Caki2 (cell line): ENCODE results near the gene RRP7A. TPM values are rescaled to one million over a fixed set of nuclear protein-coding genes. Genes with fewer than 3 reads are reported as not detected.
"Not testable (repeated sequence)": the region's sequence is repeated elsewhere in the genome, so short reads cannot be mapped to it uniquely, and the experiment has no call there.

Experiments used
- DNase-seq: peaks from one replicate; pipeline ENCODE4 v3.0.0-alpha.2; 2015; ENCODE audit warnings: low read depth
- in situ Hi-C: cut with HindIII; loops from 2 replicates; pipeline ENCODE4 v1.10.0; 2016; ENCODE audit warnings: low sequenced_read_pairs, low pct_unique_long_range_greater_than_20kb, mixed read lengths
- total RNA-seq: library from RNA; depleted of rRNA; stranded (reverse); fragments of >200 nt; shearing (Covaris generic); gene quantifications from 2 replicates; pipeline ENCODE4 v1.2.3, GENCODE V29; 2014; ENCODE audit warnings: low replicate concordance; rRNA removed

Gene RRP7A, protein sequence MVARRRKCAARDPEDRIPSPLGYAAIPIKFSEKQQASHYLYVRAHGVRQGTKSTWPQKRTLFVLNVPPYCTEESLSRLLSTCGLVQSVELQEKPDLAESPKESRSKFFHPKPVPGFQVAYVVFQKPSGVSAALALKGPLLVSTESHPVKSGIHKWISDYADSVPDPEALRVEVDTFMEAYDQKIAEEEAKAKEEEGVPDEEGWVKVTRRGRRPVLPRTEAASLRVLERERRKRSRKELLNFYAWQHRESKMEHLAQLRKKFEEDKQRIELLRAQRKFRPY
- total RNA-seq, result 56.6 and 77.4 TPM in 2 replicates

GRCh38 chr22:42519525-42520401 lies at the start of gene RRP7A:
Gene RRP7A (minus strand): TSS chr22:42519796. CDS start chr22:42519786, 10 bp downstream.
- in situ Hi-C loops, result no loop called here
- peak; percentile 62 for DNase-seq

- in situ Hi-C loops, DNase-seq: not testable (repeated sequence)
Observed at GRCh38 chr22:42567950-42568349, 48.4 kb upstream of the RRP7A start.

DNA sequence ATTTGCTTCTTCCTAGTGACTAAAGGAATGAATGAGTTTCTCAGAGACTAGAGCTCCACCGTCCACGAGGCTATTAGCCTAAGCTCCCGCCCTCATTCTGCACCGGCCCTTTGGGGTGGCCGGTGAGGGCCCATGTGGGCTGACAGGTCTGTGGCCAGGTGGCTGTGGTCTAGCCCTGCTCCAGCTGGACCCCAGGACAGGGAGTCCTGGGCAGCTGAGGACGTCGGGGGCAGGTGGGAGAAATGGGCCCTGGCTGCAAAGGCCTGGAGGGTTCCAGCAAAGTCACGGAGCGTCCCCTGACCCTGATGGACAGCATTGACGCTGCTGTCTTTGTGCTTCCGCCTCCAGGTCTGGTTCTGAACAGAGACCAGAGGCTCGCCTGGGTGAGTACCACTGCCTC lies 46.4 kb upstream of the RRP7A start:
- DNase-seq, result no peak
- in situ Hi-C loops, result no loop called here

DNA sequence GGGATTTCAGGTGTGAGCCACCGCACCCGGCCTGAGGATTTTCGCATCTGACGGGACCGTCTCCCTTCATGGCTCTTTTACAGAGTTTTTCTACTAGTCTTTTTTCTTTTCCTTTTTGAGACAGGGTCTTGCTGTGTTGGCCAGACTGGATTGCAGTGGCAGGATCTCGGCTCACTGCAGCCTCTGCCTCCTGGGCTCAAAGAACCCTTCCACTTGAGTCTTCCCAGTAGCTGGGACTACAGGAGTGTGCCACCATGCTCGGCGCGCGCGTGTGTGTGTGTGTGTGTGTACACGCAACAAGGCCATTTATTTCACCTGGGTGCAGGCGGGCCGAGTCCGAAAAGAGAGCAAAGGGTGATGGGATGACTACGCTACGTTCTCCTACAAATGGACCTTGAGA lies 45.1 kb upstream of the RRP7A start:
- in situ Hi-C loops, result no loop called here
- no peak for DNase-seq

DNA sequence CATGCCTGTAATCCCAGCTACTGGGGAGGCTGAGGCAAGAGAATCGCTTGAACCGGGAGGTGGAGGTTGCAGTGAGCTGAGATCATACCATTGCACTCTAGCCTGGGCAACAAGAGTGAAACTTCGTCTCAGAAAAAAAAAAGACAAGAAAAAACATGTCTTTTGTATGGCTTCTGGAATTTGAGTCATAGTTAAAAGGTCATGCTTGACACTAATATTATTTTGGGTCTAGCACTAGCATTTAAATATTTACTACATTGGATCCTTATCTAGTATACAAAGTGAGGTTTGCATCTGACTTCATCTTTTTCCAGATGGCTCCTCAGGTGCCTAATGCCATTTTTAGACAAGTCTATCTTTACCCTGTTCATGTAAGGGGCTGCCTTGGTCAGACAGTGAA lies 44.3 kb upstream of the RRP7A start:
- DNase-seq, in situ Hi-C loops: not testable (repeated sequence)

GRCh38 chr22:42562684-42563083 lies 43.1 kb upstream of the RRP7A start:
- in situ Hi-C loops, result no loop called here
- DNase-seq, result no peak

DNA sequence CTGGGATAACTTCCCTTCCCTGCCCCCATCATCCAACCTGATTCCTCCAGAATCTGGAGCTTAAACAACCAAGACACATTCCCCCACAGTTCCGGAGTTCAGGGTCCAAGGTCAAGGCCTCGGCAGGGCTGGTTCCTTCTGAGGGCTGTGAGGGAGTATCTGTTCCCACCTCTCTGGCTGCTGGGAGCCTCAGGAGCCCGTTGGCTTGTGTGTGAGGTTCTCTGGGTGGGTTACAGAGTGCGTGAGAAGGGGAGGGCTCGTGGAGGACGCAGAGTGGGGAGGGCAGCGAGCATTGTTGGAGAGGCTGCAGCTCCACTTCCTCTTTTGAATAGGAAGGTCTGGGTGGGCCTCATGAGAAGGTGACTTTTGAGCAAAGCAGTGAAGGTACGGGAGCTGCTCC lies 42.7 kb upstream of the RRP7A start:
- in situ Hi-C loops, result no loop called here
- no peak for DNase-seq

DNA sequence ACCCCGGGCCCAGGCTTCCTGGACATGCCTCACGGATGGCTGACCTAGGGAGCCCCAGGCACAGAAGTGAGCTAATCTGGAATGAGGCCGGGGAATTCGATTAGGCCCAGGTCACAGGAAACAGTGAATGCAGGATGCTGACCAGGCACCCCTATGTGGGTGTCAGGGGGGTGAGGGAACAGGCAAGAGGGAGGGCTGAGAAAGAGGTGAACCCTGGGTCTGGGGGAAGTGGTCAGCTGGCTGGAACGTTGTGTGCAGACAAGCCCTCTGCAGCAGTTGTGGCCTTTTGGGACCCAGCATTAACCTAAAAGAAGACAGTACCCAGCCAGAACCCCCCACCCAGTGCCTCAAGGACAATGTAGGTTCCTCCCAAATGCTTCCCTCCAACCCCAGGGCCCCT lies 42.3 kb upstream of the RRP7A start:
- no peak for DNase-seq
- in situ Hi-C loops, result no loop called here

DNA sequence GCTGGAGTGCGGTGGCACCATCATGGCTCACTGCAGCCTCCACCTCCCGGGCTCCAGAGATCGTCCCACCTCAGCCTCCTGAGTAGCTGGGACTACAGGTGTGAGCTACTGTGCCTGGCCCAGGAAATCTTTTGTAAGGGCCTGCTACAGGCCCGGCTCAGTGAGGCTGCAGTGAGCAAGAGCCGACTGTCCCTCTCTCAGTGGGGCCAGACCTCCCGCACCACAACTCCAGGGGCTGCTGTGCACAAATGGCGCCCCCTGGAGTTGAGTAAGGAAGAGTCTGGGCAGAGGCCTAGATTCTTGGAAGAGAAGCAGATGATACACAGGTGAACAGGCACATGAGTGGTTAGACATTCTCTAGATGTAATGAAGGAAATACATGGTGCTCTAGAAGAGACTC lies 41.2 kb upstream of the RRP7A start:
- in situ Hi-C loops, result no loop called here

DNA sequence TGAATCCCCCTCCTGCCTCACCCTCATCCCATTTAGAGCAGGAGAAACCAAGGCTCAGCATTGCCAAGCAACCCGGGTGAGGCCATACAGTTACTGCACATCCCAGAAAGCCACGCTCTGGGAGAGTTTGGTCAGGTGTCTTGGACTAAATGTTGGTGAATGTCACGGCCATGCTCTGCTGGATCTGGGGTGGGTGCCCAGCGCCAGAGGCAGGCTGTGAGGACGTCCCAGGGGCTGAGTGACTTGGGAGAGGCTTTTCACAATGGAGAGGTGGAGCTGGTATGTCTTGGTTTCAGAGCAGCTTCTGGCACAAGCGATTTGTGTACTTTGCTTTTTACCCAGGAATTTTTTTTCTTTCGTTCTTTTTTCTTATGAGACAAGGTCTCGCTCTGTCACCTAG lies 40.8 kb upstream of the RRP7A start:
- in situ Hi-C loops, result no loop called here
- DNase-seq, result no peak

More for the DNA sequence above, 41.2 kb upstream of the RRP7A start:
- no peak for DNase-seq

DNA sequence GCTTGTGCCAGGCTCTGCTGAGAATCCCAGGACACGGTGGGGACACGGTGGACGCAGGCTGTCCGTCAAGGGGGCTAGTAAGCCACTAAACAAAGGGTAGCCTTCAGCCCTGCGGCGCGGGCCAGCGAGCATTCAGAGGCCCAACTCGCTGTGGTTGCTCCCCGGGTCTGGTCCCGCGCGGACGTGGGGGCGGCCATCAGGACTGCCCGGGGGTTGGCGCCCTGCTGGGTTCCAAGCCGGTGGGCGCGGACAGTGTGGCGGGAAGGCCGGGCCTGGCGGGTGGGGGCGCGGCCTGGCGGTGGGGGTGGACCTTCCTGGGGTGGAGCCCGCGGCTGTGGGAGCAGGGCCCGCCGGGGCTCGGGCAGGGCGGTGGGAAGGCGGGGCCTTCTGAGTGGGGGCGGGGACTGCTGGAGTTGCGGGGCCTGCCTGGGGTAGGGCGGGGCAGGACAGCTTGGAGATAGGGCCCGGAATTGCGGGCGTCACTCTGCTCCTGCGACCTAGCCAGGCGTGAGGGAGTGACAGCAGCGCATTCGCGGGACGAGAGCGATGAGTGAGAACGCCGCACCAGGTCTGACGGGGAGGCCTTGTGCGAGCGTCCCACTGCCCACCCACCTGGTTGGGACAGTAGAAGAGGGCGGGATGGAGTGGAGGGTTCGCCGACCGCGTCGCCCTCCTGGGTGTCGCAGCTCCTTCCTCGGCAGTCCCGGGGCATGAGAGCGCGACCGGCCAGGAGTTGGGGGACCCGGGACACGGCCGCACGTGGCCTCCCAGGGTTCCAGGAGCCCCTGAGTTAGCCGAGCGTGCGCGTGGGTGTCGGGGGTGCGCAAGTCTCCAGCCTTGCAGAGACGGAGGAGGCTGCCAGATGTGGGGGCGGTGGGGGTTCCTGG lies 34.1 kb upstream of the RRP7A start, which contains the start of gene SERHL2:
Gene SERHL2 (plus strand): TSS at position 482 of the 887 bp plus-strand sequence. CDS start 65 bp downstream, at position 547.
- in situ Hi-C loops, result no loop called here
- peak; percentile 73 for DNase-seq

DNA sequence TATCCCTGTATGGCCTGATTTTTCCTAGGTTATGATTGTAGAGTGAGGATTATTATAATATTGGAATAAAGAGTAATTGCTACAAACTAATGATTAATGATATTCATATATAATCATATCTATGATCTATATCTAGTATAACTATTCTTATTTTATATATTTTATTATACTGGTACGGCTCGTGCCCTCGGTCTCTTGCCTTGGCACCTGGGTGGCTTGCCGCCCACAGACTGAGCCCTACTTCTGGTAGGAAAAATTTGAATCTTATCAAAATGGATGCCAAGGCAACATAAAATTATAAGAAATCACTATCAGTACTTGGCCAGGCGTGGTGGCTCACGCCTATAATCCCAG lies 32.7 kb upstream of the RRP7A start:
- in situ Hi-C loops, DNase-seq: not testable (repeated sequence)

DNA sequence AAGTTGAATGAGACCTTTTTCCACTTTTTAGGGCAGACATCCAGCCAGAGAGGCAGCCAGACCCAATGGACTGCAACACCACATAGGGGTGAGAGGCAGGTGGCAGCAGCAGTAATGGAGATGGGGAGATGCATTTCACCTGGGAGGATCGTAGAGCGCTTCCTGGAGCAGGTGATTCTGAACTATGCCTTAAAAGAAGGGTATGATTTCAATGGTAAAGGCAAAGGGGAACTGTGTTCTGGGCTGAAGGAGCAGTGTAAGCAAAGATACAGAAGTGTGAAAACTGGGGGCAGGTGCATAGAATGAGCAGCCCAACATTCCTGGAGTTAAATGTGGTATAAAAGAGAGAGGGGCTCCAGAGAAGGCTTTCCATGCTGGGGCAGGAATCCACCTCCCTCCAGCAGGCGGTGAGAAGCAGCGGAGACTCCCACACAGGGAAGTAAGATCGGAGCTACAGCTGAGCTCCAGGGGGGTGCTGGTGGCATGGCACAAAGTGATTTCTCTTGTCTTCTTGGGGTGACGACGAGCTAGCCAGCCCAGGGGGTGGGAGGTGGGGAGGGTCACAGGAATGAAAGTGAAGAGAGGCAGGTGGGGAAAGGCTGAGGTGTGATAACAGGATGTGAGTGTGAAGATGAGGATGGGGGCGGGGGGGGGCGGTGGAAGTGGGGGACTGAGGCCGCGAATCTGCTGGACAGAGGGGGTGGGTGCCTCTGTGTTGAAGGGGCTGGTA lies 29.9 kb upstream of the RRP7A start:
- in situ Hi-C loops, result no loop called here
- DNase-seq, result no peak

DNA sequence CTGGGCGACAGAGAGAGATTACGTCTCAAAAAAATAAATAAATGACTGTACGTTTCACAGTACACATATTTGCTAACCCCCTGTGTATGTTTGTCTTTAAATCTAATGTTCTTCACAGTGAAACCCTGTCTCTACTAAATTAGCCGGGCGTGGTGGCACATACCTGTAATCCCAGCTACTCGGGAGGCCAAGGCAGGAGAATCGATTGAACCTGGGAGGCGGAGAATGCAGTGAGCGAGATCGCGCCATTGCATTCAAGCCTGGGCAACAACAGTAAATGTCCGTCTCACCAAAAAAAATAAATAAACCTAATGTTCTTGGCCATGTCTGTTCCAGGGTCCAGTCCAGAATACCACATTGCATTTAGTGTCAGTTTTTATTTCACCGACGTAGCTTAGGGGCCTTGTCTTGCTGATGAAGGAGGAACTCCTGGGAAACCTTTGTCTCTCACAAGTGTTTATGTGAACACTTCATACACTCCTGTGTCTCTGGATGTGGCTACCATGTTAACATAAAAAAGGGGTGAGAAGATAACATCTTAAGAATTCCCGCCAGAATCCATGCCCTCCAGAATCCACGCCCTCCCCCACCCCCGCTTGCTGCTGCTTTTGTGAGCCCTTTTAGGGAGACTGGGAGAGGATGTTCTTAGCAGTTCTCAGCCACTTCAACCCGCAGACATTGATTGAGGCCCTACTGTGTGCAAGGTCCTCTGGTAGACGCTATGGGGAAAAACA lies 29.2 kb upstream of the RRP7A start:
- in situ Hi-C loops, result no loop called here
- no peak for DNase-seq

GRCh38 chr22:42548126-42548525 lies 28.5 kb upstream of the RRP7A start:
- in situ Hi-C loops, DNase-seq: not testable (repeated sequence)

GRCh38 chr22:42547562-42547961 lies 28.0 kb upstream of the RRP7A start:
- in situ Hi-C loops, result no loop called here

GRCh38 chr22:42544686-42545085 lies 25.1 kb upstream of the RRP7A start:
- in situ Hi-C loops, result no loop called here

More at GRCh38 chr22:42547562-42547961, 28.0 kb upstream of the RRP7A start:
- DNase-seq, result no peak

More at GRCh38 chr22:42544686-42545085, 25.1 kb upstream of the RRP7A start:
- DNase-seq, result no peak
